NCI-H526 treated with DMSO at 0.1 percent for 48 hours (cell line): ENCODE results near the gene INA.

ENCODE experiments used
- DNase-seq: peaks from one replicate; lab custom pipeline; 2025; lab: John Stamatoyannopoulos, UW

Gene INA

DNA sequence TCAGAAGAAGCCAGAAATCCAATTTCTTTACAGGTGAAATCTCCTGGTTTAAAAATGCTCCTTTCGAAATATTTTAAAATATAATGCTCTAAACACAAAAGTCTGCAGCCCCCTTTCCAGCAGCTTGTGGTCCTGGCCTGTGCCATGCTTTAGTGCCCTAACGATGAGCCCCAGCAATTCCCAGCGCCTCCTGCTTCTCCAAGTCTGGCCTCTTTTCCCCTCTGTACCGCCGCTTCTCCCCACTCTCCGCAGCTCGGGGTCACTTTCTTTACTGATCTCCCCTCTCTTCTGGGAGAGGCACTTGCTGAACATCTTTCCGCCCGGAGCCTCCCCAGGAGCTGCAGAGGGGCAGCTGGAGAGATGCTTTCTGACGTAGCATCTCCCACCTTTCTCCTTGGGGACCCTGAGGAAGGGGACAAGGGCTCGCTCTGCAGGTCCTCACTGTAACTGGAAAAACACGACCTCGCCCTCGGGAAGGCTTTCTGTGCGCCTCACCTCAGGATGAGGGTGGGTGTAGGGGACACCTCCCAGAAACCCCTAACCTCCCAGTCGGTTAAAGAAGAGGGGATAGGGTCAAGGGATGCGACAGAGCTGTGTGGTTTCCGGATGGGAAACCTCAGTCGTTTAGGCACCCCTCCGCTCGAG lies 565 bp upstream of the INA start:
- DNase-seq: no peak

DNA sequence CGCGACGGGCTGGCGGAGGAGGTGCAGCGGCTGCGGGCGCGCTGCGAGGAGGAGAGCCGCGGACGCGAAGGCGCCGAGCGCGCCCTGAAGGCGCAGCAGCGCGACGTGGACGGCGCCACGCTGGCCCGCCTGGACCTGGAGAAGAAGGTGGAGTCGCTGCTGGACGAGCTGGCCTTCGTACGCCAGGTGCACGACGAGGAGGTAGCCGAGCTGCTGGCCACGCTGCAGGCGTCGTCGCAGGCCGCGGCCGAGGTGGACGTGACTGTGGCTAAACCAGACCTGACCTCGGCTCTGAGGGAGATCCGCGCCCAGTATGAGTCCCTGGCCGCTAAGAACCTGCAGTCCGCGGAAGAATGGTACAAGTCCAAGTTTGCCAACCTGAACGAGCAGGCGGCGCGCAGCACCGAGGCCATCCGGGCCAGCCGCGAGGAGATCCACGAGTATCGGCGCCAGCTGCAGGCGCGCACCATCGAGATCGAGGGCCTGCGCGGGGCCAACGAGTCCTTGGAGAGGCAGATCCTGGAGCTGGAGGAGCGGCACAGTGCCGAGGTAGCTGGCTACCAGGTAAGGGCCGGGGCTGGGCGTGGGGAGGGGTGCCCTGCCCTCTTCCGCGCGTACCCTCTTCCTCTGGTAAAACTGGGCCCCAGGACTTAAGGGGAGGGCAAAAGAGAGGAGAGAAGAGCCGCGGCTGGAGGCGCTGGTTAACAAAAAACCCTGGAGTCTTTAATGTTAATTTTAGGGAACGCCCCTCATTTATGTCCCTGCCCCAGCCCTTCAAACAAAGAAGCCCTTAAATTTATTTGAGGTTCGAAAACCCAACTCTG lies 987 bp downstream of the INA start:
- no peak for DNase-seq

DNA sequence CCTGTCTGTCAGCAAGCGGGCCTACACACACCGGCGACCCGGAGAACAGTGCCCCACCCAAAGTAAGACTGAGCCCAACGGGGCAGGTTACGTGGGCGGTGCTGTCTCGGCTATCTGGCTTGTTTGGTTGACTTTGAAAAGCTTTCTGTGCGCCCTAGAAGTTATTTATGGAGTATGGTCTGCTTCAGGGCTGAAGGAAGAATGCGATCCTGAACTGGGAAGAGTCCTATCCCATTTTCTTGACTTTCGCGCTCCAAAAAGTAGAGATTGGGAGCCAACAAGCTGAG lies 1.5 kb downstream of the INA start:
- no peak for DNase-seq

DNA sequence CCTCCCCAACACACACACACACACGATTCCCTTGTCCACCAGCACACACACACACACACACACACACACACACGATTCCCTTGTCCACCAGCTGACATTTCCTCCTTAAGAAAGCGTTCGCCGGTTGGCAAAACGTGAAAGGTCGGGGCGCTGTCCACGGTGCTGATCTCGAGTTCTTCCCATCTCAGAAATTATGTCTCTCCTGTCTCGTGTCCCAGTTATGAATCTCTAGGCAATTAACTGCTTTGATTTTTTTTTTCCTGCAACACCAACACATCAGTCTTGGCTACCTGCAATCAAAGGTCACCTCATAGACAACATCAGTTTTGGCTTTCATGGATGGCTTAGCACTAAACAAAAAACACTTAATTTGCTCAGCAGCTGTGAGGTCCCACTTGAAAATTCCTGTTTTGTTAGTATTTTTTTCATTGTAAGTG lies 1.9 kb downstream of the INA start:
- no peak for DNase-seq

DNA sequence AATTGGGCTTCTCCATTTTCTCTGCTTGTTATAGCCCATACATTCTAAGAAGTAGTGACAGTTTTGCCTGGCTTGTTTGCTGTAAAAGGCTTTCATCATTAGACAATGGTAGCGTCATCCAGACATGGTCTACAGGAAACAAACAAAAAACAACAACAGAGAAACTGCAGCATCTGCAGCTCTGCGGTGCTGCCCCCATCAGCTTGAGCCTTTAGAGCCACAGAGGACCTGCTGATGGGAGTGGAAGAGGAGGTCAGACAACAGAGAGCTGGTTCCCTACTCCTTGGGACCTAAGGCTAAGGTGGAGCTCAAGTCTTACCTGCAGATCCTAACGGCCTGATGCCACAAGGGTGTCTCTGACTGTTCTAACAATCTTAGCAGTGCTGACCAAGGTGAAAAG lies 3.1 kb downstream of the INA start:
- DNase-seq: no peak

DNA sequence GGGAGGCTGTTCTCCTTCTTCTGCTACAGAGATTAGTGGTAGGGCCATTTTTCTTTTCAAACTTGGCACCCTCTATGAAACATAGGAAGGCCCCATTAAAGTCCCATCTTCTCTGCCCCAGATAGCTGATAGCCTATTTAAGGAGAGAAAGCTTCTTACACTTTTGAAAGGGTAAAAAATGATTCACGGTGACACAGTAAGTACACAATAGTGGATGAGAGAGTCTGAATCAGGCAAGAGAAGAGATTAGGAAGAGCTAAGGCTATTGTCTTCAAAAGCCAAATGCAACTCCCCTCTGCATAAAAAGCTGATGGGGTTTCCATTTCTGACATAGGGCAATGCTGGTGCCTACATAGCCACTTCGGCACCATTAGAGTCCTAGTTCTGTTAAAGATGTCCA lies 3.6 kb downstream of the INA start:
- DNase-seq: no peak

DNA sequence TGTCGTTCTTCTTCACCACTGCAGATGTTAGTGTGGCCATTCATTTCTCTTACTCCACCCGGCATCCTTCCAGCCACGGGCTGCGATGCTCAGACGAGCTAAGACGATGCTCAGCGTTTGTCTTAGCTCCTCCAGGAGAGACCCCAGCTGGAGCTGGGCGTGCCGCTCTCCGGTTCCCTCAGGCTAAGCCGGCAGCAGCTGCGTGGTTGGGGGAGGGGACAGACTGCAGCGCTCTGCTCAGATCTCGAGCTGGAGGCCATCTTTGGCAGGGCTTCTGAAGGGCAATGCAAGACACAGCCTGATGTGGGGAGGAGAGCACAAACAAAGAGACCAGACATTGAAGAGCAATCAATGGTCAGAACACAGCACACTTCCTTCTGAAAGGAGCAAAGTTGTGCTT lies 4.8 kb downstream of the INA start:
- peak; percentile 40 for DNase-seq

DNA sequence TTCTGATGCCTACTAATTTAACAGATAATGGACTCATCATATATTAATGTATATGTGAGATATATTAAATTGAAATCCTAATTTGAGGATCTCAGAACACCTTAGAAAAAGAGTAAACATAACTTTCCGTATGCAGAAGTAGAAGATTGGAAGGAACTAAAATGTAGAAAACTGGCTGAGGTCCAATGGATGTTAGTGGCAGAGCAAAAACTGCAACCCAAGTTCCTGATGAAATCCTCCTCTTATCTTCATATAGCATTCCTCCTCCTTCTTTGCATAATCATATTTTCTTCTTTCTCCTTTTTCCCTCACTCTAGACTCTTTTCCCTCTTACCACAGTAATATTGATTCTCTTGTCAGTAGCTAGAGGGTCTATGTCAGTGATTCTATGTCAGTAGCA lies 6.0 kb downstream of the INA start:
- no peak for DNase-seq

DNA sequence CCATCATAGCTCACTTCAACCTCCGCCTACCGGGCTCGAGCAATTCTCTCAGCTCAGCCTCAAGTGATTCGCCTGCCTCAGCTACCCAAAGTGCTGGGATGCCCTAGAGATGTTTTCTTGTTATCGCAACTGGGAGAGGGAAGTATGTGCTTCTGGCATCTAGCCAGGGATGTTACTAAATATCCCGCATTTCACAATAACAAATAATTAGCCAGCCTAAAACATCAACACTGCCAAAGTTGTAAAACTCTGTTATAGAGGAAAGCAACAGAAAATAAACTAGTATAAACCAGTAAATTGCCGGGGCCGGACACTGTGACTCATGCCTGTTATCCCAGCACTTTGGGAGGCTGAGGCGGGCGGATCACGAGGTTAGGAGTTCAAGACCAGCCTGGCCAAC lies 7.2 kb downstream of the INA start:
- no peak for DNase-seq

DNA sequence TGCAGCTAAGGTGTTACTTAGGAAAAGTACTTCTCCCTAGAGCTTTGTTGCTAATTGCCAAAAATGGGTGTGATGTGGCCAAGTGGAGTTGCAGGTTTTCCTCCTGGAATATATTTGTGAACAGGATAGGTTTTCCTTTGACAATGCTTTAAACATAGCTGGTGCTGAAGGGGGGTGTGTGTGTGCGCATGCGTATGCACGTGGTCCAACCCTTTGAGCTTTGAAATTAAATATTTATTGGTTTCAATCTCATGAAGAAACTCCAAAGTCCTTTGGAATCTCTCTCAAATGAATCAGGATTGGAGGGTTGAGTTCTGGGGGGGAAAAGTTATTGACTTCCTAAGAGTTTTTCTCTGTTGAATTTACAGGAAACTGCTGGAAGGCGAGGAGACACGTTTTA lies 11.1 kb downstream of the INA start:
- no peak for DNase-seq

DNA sequence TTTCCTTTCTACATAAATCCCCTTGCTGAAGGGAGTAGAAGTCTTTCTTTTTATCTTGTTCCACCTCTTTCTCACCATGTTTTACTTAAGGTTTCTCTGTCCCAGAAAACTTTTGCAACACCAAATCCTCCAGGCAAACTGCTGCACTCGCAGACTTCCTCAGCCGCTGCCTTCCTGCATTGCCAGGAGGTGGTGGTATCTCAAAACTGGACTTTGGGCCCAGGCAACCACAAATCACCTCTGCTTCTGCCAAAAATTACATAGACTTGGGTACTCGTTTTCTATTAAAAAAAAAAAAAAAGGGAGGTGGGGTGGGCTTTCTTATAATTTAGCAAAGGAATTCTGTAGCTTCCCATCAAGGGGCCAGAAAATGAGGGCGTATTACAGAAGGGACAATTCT lies 14.7 kb downstream of the INA start:
- no peak for DNase-seq

DNA sequence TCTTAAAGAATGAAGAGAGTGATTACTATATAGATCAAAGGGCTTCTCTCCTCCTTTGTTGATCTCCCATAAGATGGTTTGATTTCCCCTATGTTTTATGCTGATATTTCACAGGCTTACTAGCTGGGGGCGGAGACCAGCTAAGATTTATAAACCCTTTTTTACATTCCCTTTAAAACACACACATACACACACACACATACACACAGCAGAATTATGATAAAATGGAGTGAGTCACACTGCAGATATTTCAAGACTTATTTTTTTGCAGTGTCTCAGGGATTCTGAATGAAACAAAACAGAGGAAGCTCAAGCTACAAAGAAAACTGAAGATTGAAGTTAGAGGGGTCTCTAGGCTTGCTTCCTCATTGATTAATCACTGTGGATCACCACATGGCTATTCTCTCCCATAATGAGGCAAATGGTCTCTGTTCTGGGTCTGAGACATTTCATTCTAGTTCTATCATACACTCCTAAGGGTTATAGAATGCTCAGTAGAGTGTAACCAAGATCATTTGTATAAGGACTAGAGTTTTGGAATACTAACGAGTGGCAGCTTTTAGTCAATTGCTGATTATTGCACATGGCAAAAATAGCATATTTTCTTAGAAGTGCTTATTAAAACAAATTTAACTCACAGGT lies 18.6 kb downstream of the INA start:
- no peak for DNase-seq

DNA sequence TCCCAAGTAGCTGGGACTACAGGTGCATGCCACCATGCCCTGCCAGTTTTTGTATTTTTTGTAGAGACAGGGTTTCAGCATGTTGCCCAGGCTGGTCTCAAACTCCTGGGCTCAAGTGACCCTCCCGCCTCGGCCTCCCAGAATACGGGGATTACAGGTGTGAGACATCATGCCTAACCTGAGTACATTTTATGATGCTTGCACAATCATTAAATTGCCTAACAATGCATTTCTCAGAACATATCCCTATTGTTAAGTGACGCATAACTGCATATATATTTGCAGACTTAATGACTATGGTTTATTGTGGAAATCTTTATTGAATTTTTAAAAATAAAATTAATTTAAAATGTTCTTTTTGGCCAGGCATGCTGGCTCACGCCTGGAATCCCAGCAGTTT lies 30.7 kb downstream of the INA start:
- no peak for DNase-seq

DNA sequence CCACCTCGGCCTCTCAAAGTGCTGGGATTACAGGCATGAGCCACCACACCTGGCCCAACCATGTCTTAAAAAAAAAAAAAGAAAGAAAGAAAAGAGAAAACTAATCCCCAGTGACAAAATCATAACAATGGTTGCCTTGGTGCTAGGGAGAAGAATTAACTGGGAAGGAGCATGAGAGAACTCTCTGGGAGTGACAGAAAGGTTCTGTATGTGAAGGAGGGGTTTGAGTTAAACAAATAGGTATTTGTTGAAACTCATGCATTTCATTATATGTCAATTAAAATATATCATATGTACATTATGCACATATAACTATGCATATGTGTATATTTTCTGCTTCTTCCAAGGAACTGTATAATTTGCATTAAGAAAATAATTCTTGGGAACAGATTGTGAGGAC lies 33.3 kb downstream of the INA start:
- no peak for DNase-seq

DNA sequence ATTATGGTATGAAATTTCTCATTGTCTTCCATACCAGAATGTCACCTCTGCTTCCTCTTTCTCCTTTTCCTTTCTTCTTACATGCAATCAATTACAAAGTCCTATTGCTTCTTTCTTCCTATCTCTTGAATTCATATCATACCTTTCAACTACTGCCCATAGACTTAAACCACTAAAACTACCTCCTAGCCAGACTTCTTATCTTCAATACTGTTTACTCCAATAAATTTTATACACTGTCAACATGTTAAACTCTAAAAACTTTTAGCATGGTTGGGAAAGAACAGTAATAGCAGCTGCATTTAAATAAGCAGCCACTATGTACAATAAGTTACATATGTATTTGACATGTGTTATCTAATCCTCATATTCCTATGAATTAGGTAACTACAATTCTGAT lies 39.1 kb downstream of the INA start:
- no peak for DNase-seq

DNA sequence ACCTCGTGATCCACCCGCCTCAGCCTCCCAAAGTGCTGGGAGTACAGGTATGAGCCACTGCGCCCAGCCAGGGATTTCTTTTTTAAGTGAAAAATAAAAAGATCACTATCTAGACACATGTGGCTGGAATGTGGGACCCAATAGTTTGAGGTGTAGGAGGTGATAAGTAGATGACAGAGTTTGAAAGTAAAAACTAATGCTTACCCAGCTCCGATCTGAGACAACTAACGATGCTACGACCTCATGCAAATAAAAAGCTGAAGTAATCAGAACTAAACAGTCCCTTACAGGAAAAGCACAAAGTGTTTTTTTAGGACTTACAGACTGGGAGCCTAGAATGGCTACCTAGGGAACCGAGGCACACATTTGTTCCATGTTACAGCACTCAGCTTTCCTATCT lies 51.0 kb downstream of the INA start:
- no peak for DNase-seq

DNA sequence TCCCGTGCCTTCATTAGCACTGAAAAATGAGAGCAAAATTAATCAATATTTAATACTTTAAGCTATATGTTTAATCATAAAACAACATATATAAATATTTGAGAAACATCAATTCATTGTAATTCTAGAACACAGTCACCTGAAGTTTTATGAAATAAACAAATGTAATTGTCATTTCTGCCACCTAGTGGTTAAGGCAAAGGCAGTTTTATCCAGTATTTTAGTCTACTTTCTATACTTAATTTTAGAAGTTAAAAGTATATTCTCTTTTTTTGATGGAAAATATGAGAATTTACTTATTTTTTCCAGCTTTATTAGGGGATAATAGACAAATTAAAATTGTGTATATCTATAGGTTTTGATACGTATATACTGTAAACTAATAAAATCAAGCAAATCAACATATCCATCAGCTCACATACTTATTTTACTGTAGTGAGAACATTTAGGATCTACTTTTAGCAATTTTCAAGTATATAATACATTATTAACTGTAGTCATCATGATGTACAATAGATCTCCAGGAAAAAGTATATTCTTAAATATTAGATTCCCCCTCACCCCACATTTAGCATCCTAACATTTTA lies 57.1 kb downstream of the INA start:
- DNase-seq: no peak

DNA sequence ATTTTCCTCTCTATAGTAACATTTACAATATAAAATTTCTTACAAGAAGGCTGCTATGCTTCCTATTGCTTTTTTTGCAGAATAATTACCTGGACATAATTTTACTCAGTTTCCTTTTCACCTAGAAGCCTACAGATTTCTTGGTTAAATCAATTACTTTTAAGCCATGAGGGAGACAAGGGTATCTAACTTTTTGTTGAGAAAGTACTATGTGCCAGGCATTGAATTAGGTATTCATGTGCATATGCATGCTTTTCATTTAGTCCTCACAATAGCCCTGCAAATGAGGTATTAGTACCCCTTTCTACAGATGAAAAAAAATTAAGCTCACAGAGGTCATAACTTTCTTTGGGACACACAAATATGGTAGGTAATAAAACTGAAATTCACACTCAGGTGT lies 57.6 kb downstream of the INA start:
- DNase-seq: no peak

DNA sequence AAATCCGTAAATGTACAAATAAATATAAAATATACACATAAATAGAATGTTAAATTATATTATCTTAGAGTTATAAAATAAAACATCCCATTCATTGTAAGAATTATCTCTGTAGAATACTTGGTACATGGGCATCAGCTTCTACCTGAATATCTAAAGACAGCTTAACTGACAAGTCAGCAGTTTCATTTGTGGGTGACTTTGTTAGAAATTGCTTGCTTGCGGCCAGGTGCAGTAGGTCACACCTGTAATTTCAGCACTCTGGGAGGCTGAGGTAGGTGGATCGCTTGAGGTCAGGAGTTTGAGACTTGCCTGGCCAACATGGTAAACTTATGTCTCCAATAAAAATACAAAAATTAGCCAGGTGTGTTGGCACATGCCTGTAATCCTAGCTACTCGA lies 59.4 kb downstream of the INA start:
- no peak for DNase-seq
